Body of pancreas (tissue), 4 donors: ENCODE data around the gene DMRT1. TPM values are rescaled to one million over a fixed set of nuclear protein-coding genes. Genes with fewer than 3 reads are reported as not detected.

Source experiments
- ATAC-seq: fragments of 150-250 bp; one replicate; pipeline ENCODE4 v1.9.1; 2016
- DNase-seq, 4 donors: peaks; one replicate each; pipeline ENCODE4 v3.0.0-alpha.2; 2019
- H3K27ac ChIP-seq, 4 donors: fragments of 200-600 bp; sonication (generic); 1 replicate in 3 of 4; 2 replicates in 1 of 4; pipeline versions ENCODE4 v1.5.1 to v1.6.1; 2016 to 2019; ENCODE audit warnings: mild to moderate bottlenecking in 1 of 4, mixed read lengths in 1 of 4, moderate library complexity in 1 of 4
- H3K27me3 ChIP-seq, 2 donors: fragments of 200-600 bp; sonication (generic); one replicate each; pipeline ENCODE4 v1.6.0; 2016; ENCODE audit warnings: mild to moderate bottlenecking in 1 of 2
- H3K36me3 ChIP-seq, 2 donors: fragments of 200-600 bp; sonication (generic); replicated peaks in 1 of 2; 2 replicates each; pipeline ENCODE4 v1.5.1; 2016; ENCODE audit warnings: low read depth in 2 of 2; ENCODE audit not compliant: insufficient read depth in 1 of 2
- H3K4me1 ChIP-seq: fragments of 200-600 bp; sonication (generic); one replicate; pipeline ENCODE4 v1.6.0; 2016
- H3K4me3 ChIP-seq, 2 donors: fragments of 200-600 bp; sonication (generic); 1 replicate in 1 of 2; 2 replicates in 1 of 2; pipeline ENCODE4 v1.5.1; 2016 to 2019
- H3K9me3 ChIP-seq, 3 donors: fragments of 200-600 bp; sonication (generic); 1 replicate in 2 of 3; 2 replicates in 1 of 3; pipeline ENCODE4 v1.5.1; 2016
- CTCF ChIP-seq, 7 experiments: fragments of 450-650 bp in 4 of 7; fragments of 200-600 bp in 3 of 7; sonication (generic) in 3 of 7; IDR thresholded peaks; one replicate each; pipeline ENCODE4 v1.5.1; 2016 to 2019; ENCODE audit warnings: antibody characterized with exemption in 7 of 7
- POLR2A ChIP-seq, 3 donors: fragments of 450-650 bp; IDR thresholded peaks; one replicate each; pipeline ENCODE4 v1.6.1; 2016; ENCODE audit warnings: antibody characterized with exemption in 3 of 3, mild to moderate bottlenecking in 2 of 3
- WGBS, 2 donors: methylation state at CpG; one replicate each; pipeline ENCODE4 v1.1.5; 2017; 5-methylcytosine and 5-hydroxymethylcytosine counted together
- intact Hi-C: fragments of 100-400 bp; cut with DNase I; formaldehyde crosslinking; loops from one replicate; pipeline ENCODE4 v1.15.1; 2023
- total RNA-seq, 2 donors: library from RNA; depleted of rRNA; stranded (reverse); fragments of >200 nt; gene quantifications; one replicate each; pipeline ENCODE4 v1.1.0, GENCODE V29; 2016

DMRT1 gene
- total RNA-seq, 2 donors from 2014 or later, result not detected

GRCh38 chr9:1007312-1007711, 165.8 kb downstream of the DMRT1 start:
- no peak overlapping the region for H3K27ac ChIP-seq
- ATAC-seq, result no peak
- no peaks in the 10 kb centered on the region for H3K36me3 ChIP-seq
- intact Hi-C loops, result no loop called here
- H3K4me3 ChIP-seq, result no peak overlapping the region
- no peak for DNase-seq
- peaks cover 0 to 5% of the 10 kb centered on the region in 2 donors for H3K27me3 ChIP-seq
- H3K9me3 ChIP-seq, result no peaks in the 10 kb centered on the region
- H3K4me1 ChIP-seq, result no peaks in the 10 kb centered on the region
- TF ChIP-seq CTCF (IDR thresholded peaks at IDR 0.05) (no peak), POLR2A (IDR thresholded peaks at IDR 0.05) (no peak)
- WGBS, 2 donors, result 75 to 81% methylated on average over 3 of the region's 3 CpGs

GRCh38 chr9:1008216-1008615, 166.7 kb downstream of the DMRT1 start:
- H3K4me1 ChIP-seq, result no peaks in the 10 kb centered on the region
- H3K27me3 ChIP-seq, result peaks cover 0 to 5% of the 10 kb centered on the region in 2 donors
- TF ChIP-seq POLR2A (IDR thresholded peaks at IDR 0.05) (no peak), CTCF (IDR thresholded peaks at IDR 0.05) (no peak)
- no peaks in the 10 kb centered on the region for H3K9me3 ChIP-seq
- no peaks in the 10 kb centered on the region for H3K36me3 ChIP-seq
- DNase-seq, result no peak
- intact Hi-C loops, result no loop called here
- 68 to 79% methylated on average over 3 of the region's 3 CpGs for WGBS, 2 donors
- H3K4me3 ChIP-seq, result no peak overlapping the region
- H3K27ac ChIP-seq, result no peak overlapping the region
- no peak for ATAC-seq

- no peak overlapping the region for H3K27ac ChIP-seq
- WGBS, 2 donors, result 6 to 7% methylated on average over 14 of the region's 14 CpGs
- peak; percentile 97 for ATAC-seq
Measured at GRCh38 chr9:1009101-1009707, 167.7 kb downstream of the DMRT1 start.

GRCh38 chr9:1013021-1013420, 171.5 kb downstream of the DMRT1 start:
- no peaks in the 10 kb centered on the region for H3K27me3 ChIP-seq
- 61 to 67% methylated on average over 5 of the region's 5 CpGs for WGBS, 2 donors
- no peak overlapping the region for H3K27ac ChIP-seq
- no peaks in the 10 kb centered on the region for H3K36me3 ChIP-seq
- DNase-seq (no peak), ATAC-seq (no peak)
- intact Hi-C loops, result loop anchor here (5.0 kb wide), 1 partner anchor 121 kb away; no protein-coding TSS in a partner anchor
- no peak overlapping the region for H3K4me3 ChIP-seq
- no peaks in the 10 kb centered on the region for H3K4me1 ChIP-seq
- no peaks in the 10 kb centered on the region for H3K9me3 ChIP-seq
- TF ChIP-seq POLR2A (IDR thresholded peaks at IDR 0.05), result no peak
- TF ChIP-seq CTCF (IDR thresholded peaks at IDR 0.05), result no peak

More at GRCh38 chr9:1009101-1009707, 167.7 kb downstream of the DMRT1 start:
- H3K4me3 ChIP-seq, result no peak overlapping the region
- TF ChIP-seq CTCF (IDR thresholded peaks at IDR 0.05) (peak; percentile 94 to 100 (median 97)), POLR2A (IDR thresholded peaks at IDR 0.05) (no peak)
- H3K4me1 ChIP-seq, result no peaks in the 10 kb centered on the region
- H3K27me3 ChIP-seq, result no peaks in the 10 kb centered on the region
- peak; percentile 83 to 91 (median 88) for DNase-seq
- no peaks in the 10 kb centered on the region for H3K36me3 ChIP-seq
- H3K9me3 ChIP-seq, result no peaks in the 10 kb centered on the region
- intact Hi-C loops, result no loop called here

GRCh38 chr9:1014225-1014624, 172.7 kb downstream of the DMRT1 start:
- Histone ChIP-seq H3K36me3 (no peaks in the 10 kb centered on the region), H3K27ac (no peak overlapping the region), H3K27me3 (no peaks in the 10 kb centered on the region), H3K4me1 (no peaks in the 10 kb centered on the region), H3K9me3 (no peaks in the 10 kb centered on the region), H3K4me3 (no peak overlapping the region)
- 69 to 80% methylated on average over 4 of the region's 4 CpGs for WGBS, 2 donors
- no peak for TF ChIP-seq POLR2A (IDR thresholded peaks at IDR 0.05)
- no peak for TF ChIP-seq CTCF (IDR thresholded peaks at IDR 0.05)
- intact Hi-C loops, result loop anchor here (5.0 kb wide), 1 partner anchor 122 kb away; no protein-coding TSS in a partner anchor
- DNase-seq (no peak), ATAC-seq (no peak)
